Measurements from ENCODE around the gene HERC2. TPM values are rescaled to one million over a fixed set of nuclear protein-coding genes. Genes with fewer than 3 reads are reported as not detected.

Gene HERC2
- total and polyA plus RNA-seq, 9 of the 15 experiments (the other 6 are each of a cell fraction or from before 2014, with no cell fraction given) = 10.6 to 84.0 (median 42.6) TPM

GRCh38 chr15:28101983-28102441, 220.0 kb downstream of the HERC2 start:
- no TSS peak for BruUV-seq (replicated peaks)
- H3K36me3 ChIP-seq (ENCODE audit: control insufficient read depth, insufficient read depth, low read length) = no peaks in the 10 kb centered on the region
- no peak overlapping the region for H3K9ac ChIP-seq (ENCODE audit: insufficient read depth in 1 of 2, low read depth in 2 of 2, low read length in 2 of 2)
- intact Hi-C loops (cut with micrococcal nuclease) = no loop called here
- H3K4me3 ChIP-seq = no peak overlapping the region
- peaks cover 13 to 32% of the 10 kb centered on the region in 2 experiments; a peak in 4 of 5 replicates for H3K4me1 ChIP-seq (replicated peaks in 1 of 2; ENCODE audit: control insufficient read depth in 2 of 2, insufficient read depth in 2 of 2, low read length in 2 of 2)
- no peak for FAIRE-seq
- WGBS (ENCODE audit: insufficient coverage, low coverage, missing lambda C conversion rate) = 13% methylated on average over 10 of the region's 10 CpGs
- in situ Hi-C loops (cut with MboI) = no loop called here
- no peak overlapping the region for H3K27ac ChIP-seq (ENCODE audit: extremely low read depth, low read depth, low read length)
- H3K27me3 ChIP-seq (ENCODE audit: control insufficient read depth in 2 of 2, insufficient read depth in 2 of 2, low read length in 2 of 2) = peaks cover 0 to 14% of the 10 kb centered on the region in 2 experiments; a peak in 3 of 5 replicates
- CTCF ChIA-PET (ENCODE audit: low intra/inter-chr PET ratio) = no interaction called here
- no peak for TF ChIP-seq ZNF175 (CRISPR knock-in tag; IDR thresholded peaks at IDR 0.05; ENCODE audit: low read depth)
- no peak for TF ChIP-seq DPF2 (IDR thresholded peaks at IDR 0.05)
- peak in 1 of 3 experiments; percentile 46 for TF ChIP-seq YY1 (IDR thresholded peaks at IDR 0.05; ENCODE audit: borderline replicate concordance in 1 of 3, control insufficient read depth in 1 of 3, extremely low read depth in 1 of 3, insufficient read depth in 3 of 3, insufficient read length in 1 of 3, insufficient replicate concordance in 2 of 3, low read depth in 1 of 3, low read length in 2 of 3)
- TF ChIP-seq ZNF76 (CRISPR knock-in tag; IDR thresholded peaks at IDR 0.05; ENCODE audit: borderline replicate concordance) = no peak
- no peak for TF ChIP-seq KHSRP (IDR thresholded peaks at IDR 0.05)
- no peak for TF ChIP-seq ZNF24 (IDR thresholded peaks at IDR 0.05)
- no peak for TF ChIP-seq PBX2 (CRISPR knock-in tag; IDR thresholded peaks at IDR 0.05; ENCODE audit: low read depth)
- no peak for TF ChIP-seq PBX2 (tag; conservative IDR thresholded peaks at IDR 0.05; ENCODE audit: low read depth)
- no peak for TF ChIP-seq NCOA1 (IDR thresholded peaks at IDR 0.05; ENCODE audit: low read depth)
- POLR2A ChIA-PET = interaction anchor here (0.9 kb wide), 1 partner anchor 8 kb away, joined by 3 read pairs; no protein-coding TSS in a partner anchor
- H2AFZ ChIP-seq (ENCODE audit: low read depth, low read length) = peak overlapping the region; percentile 50
- no peaks in the 10 kb centered on the region for H4K20me1 ChIP-seq (replicated peaks; ENCODE audit: control insufficient read depth, insufficient read depth, low read length)
- no peak for ATAC-seq
- no peak for DNase-seq (ENCODE audit: extremely low read depth in 1 of 4, low spot score in 3 of 4)
- H3K9me1 ChIP-seq (ENCODE audit: control insufficient read depth, insufficient read depth, low read length) = no peaks in the 10 kb centered on the region
- peaks cover 3% of the 10 kb centered on the region; the same call in 1 of the 2 replicates for H3K9me3 ChIP-seq (replicated peaks; ENCODE audit: control insufficient read depth, insufficient read depth, low read depth, low read length)
- no peaks in the 10 kb centered on the region for H3K79me2 ChIP-seq (ENCODE audit: control insufficient read depth, insufficient read depth, low read length)
- H3K4me2 ChIP-seq (ENCODE audit: insufficient read depth, low read length) = no peak overlapping the region
